ENCODE data around the gene TLN1.

The TLN1 gene

GRCh38 chr9:35664531-35665470, 67.2 kb downstream of the TLN1 start, which contains the start of gene ARHGEF39:
ARHGEF39 (minus strand) TSS chr9:35665195; CDS start chr9:35665169, 26 bp downstream.
- DNase-seq (ENCODE audit: low spot score) = peak; percentile 92

- DNase-seq (ENCODE audit: low spot score) = no peak
These were observed 69.6 kb downstream of the TLN1 start for GRCh38 chr9:35662437-35662836.

- no peak for DNase-seq (ENCODE audit: low spot score)
These were observed 70.1 kb downstream of the TLN1 start for GRCh38 chr9:35661756-35662350.

GRCh38 chr9:35660966-35661415, 71.0 kb downstream of the TLN1 start:
- DNase-seq (ENCODE audit: low spot score) = no peak

- DNase-seq (ENCODE audit: low spot score) = no peak
These were observed 72.7 kb downstream of the TLN1 start for GRCh38 chr9:35659340-35659739.

- DNase-seq (ENCODE audit: low spot score) = no peak
These were observed 73.1 kb downstream of the TLN1 start for GRCh38 chr9:35658968-35659220.

GRCh38 chr9:35658137-35658967, 73.6 kb downstream of the TLN1 start, which contains the start of gene CCDC107:
CCDC107 (plus strand) TSS chr9:35658292; CDS start chr9:35658380, 88 bp downstream.
- DNase-seq (ENCODE audit: low spot score) = peak; percentile 93

GRCh38 chr9:35657546-35658136, 74.4 kb downstream of the TLN1 start, which contains the start of gene RMRP:
RMRP (minus strand) TSS chr9:35658019.
- DNase-seq (ENCODE audit: low spot score) = peak; percentile 96

GRCh38 chr9:35656831-35657545, 75.0 kb downstream of the TLN1 start:
- DNase-seq (ENCODE audit: low spot score) = no peak

GRCh38 chr9:35656348-35656747, 75.6 kb downstream of the TLN1 start:
- DNase-seq (ENCODE audit: low spot score) = no peak

- no peak for DNase-seq (ENCODE audit: low spot score)
These were observed 78.4 kb downstream of the TLN1 start for GRCh38 chr9:35653611-35654010.

- no peak for DNase-seq (ENCODE audit: low spot score)
These were observed 79.2 kb downstream of the TLN1 start for GRCh38 chr9:35652829-35653209.

GRCh38 chr9:35651956-35652828, 79.8 kb downstream of the TLN1 start:
- no peak for DNase-seq (ENCODE audit: low spot score)

GRCh38 chr9:35650341-35651158, 81.4 kb downstream of the TLN1 start, which contains the start of gene SIT1:
SIT1 (minus strand) TSS chr9:35650931; CDS start chr9:35650853, 78 bp downstream.
- DNase-seq (ENCODE audit: low spot score) = no peak

GRCh38 chr9:35649431-35650340, 82.3 kb downstream of the TLN1 start:
- no peak for DNase-seq (ENCODE audit: low spot score)
